ENCODE results near the gene TSEN2.
A peak's percentile ranks its signal among the peaks of the same experiment; 100 is the strongest.

Gene TSEN2

GRCh38 chr3:12557473-12558100, 73.3 kb downstream of the TSEN2 start:
- no peak for DNase-seq

- no peak for DNase-seq
Measured at GRCh38 chr3:12558706-12559105, 74.4 kb downstream of the TSEN2 start.

DNA sequence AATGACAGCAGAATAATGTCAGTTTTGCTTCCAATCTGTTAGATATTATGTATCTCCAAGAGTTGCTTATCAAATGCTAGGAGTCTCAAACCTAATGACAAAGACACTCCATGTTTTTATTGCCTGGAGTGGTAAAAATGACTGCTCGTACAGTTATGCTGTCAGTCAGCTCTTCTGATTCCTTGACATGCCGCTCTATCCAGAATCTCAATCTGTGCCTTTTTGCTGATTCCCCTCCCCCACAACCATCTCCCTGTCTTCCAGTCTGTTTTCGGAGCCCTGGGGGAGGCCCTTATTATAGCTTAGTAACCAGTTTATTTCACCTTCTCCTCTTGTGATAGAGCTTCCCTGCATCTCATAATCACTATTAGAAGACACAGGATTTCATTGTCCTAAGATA, 75.2 kb downstream of the TSEN2 start:
- no peak for DNase-seq

DNA sequence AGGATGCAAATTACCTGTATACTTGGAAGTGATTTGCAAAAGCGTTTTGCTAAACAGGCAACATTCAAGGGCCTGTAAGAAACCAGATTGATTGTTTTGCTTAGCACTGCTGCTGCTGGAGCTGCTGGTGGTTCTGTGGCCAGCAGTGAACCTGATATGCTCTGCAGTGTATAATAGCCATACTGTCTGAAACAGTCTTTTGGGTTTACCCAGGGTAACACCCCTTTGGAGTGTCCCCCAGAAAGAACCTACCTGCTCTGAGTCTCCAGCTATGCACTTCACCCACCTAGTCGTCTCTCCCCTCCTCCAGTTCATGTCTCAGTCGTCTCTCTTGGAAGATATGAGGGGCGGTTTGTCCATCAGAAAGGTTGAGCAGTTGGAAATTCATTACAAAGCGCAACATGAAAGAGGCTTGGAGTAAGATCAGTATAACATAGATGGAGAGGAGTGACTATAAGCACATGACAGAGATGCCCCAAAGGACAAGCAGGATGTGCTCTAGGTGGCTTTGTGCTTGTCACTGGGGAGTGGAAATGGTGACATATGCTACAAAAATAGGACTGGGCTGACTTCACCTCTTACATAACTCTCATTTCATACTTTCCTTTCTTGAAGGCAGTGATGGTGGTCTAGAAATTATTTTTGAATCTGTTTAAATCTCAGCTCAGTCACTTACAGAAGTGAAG, 76.4 kb downstream of the TSEN2 start:
- no peak for DNase-seq

- DNase-seq: no peak
Measured at GRCh38 chr3:12561397-12561796, 77.1 kb downstream of the TSEN2 start.

DNA sequence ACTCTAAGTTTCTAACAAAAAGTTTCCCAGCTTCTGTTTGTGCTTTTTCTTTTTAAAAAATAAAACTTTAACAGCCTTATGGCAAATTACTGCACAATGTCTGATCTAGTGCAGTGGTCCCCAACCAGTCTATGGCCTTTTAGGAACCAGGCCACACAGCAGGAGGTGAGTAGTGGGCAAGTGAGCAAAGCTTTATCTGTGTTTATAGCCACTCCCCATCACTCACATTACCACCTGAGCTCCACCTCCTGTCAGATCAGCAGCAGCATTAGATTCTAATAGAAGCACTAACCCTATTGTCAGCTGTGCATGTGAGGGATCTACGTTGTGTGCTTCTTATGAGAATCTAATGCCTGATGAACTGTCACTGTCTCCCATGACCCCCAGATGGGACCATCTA, 78.2 kb downstream of the TSEN2 start:
- no peak for DNase-seq

DNA sequence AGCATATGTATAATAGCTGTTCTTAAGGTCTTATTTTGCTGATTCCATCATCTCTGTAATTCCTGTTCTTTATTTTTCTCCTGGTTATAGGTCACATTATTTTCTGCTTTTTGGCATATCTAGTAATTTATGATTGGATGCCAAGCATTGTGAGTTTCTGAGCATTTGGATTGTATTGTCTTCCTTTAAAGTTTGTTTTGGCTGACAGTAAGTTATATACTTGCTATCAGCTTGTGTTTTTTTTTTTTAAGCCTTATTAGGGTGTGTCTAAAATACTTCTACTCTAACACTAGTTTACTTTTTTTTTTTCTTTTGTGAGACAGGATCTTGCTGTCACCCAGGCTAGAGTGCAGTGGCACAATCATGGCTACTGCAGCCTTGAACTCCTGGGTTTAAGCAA, 82.7 kb downstream of the TSEN2 start:
- no peak for DNase-seq

DNA sequence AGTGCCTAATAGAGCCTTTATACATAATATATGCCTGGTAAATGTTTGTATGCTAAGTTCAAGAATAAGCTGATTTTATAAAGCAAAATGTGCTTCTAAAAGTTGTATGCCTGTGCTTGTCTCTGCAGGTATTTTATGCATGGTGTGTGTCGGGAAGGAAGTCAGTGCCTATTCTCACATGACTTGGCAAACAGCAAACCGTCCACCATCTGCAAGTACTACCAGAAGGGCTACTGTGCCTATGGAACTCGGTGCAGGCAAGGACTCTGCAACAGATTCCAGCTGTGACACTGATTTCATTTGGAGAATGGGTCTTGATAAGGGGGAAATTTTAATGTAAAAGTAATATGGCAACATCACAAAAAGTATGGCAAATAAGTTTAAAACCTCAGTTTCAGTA, 84.5 kb downstream of the TSEN2 start:
- DNase-seq: no peak

DNA sequence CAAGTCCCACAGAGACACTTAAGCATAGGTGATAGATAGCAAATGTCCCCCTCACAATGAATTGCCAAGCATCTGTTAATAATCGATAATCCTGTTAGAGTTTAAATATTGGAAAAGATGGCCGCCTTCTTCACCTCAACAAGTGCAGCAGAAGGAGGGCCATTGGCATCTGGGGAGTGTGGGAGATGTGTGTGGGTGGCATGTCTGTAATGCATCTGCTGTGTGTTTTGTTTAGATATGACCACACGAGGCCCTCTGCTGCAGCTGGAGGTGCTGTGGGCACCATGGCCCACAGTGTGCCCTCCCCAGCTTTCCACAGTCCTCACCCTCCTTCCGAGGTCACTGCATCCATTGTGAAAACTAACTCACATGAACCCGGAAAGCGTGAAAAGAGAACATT, 85.6 kb downstream of the TSEN2 start:
- no peak for DNase-seq

GRCh38 chr3:12571986-12572385, 87.7 kb downstream of the TSEN2 start:
- no peak for DNase-seq

- no peak for DNase-seq
Measured at GRCh38 chr3:12574131-12574530, 89.9 kb downstream of the TSEN2 start.

- no peak for DNase-seq
Measured at GRCh38 chr3:12574661-12575060, 90.4 kb downstream of the TSEN2 start.

- DNase-seq: no peak
Measured at GRCh38 chr3:12577379-12577778, 93.1 kb downstream of the TSEN2 start.

- no peak for DNase-seq
Measured at GRCh38 chr3:12578742-12579141, 94.5 kb downstream of the TSEN2 start.

GRCh38 chr3:12579456-12579855, 95.2 kb downstream of the TSEN2 start:
- peak in 1 of 2 donors; percentile 10 for DNase-seq

DNA sequence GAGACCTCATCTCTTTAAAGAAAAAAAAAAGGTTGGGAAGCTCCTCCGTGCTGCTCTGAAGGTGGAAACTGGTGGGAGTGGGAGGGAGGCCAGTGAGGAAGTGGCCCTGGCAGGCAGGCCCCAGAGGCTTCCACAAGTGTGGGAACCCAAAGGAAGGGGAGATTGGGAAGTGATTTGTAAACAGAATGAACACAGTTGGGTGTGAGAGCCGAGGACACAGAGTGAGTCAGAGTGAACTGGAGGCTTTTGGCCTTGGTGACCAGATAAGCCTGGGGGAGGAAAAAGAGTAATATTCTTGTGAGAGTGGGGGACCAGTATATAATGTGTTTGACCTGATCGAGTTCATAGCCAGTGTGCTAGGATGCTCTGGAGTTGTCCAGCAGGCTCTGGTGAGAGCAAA, 95.6 kb downstream of the TSEN2 start:
- no peak for DNase-seq

GRCh38 chr3:12582730-12583129, 98.5 kb downstream of the TSEN2 start:
- DNase-seq: no peak
